ENCODE results near the gene SOBP.

The SOBP gene

DNA sequence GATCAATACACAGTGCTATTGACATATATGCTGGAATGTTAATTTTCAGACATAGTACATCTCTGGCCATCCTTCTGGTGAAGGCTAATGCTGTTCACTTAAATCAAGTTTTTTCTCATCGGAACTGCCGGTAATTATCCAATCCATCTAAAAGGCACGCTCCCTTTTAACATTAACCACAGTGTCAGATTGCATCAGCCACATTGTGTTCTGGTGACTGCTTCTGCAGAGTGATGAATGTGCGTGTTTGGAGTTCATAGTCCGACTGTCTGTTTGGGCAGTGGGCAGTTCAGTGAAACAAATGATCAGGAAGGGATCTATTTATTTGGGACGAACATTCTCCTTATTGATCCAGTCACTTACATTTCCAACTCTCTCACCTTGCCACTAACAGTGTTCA is 49.5 kb downstream of the SOBP start (continued):
- peak; percentile 89 for TF ChIP-seq PRDM6 (tag by site-specific recombination; IDR thresholded peaks at IDR 0.05)
- no peak for TF ChIP-seq ZFP3 (tag by site-specific recombination; IDR thresholded peaks at IDR 0.05; ENCODE audit: low read depth)
- TF ChIP-seq, protein P1, sequence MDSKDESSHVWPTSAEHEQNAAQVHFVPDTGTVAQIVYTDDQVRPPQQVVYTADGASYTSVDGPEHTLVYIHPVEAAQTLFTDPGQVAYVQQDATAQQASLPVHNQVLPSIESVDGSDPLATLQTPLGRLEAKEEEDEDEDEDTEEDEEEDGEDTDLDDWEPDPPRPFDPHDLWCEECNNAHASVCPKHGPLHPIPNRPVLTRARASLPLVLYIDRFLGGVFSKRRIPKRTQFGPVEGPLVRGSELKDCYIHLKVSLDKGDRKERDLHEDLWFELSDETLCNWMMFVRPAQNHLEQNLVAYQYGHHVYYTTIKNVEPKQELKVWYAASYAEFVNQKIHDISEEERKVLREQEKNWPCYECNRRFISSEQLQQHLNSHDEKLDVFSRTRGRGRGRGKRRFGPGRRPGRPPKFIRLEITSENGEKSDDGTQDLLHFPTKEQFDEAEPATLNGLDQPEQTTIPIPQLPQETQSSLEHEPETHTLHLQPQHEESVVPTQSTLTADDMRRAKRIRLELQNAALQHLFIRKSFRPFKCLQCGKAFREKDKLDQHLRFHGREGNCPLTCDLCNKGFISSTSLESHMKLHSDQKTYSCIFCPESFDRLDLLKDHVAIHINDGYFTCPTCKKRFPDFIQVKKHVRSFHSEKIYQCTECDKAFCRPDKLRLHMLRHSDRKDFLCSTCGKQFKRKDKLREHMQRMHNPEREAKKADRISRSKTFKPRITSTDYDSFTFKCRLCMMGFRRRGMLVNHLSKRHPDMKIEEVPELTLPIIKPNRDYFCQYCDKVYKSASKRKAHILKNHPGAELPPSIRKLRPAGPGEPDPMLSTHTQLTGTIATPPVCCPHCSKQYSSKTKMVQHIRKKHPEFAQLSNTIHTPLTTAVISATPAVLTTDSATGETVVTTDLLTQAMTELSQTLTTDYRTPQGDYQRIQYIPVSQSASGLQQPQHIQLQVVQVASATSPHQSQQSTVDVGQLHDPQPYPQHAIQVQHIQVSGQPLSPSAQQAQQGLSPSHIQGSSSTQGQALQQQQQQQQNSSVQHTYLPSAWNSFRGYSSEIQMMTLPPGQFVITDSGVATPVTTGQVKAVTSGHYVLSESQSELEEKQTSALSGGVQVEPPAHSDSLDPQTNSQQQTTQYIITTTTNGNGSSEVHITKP (tag by site-specific recombination; IDR thresholded peaks at IDR 0.05): no peak
- TF ChIP-seq MEIS1 (CRISPR knock-in tag; IDR thresholded peaks at IDR 0.05; ENCODE audit: borderline replicate concordance): no peak
- TF ChIP-seq YY1 (tag by site-specific recombination; IDR thresholded peaks at IDR 0.05): no peak
- TF ChIP-seq ZNF48 (tag by site-specific recombination; IDR thresholded peaks at IDR 0.05): no peak
- no peak for TF ChIP-seq ZNF169 (tag by site-specific recombination; IDR thresholded peaks at IDR 0.05)
- TF ChIP-seq ZNF174 (tag by site-specific recombination; IDR thresholded peaks at IDR 0.05): no peak
- TF ChIP-seq, protein P2, sequence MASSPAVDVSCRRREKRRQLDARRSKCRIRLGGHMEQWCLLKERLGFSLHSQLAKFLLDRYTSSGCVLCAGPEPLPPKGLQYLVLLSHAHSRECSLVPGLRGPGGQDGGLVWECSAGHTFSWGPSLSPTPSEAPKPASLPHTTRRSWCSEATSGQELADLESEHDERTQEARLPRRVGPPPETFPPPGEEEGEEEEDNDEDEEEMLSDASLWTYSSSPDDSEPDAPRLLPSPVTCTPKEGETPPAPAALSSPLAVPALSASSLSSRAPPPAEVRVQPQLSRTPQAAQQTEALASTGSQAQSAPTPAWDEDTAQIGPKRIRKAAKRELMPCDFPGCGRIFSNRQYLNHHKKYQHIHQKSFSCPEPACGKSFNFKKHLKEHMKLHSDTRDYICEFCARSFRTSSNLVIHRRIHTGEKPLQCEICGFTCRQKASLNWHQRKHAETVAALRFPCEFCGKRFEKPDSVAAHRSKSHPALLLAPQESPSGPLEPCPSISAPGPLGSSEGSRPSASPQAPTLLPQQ (tag by site-specific recombination; IDR thresholded peaks at IDR 0.05): peak; percentile 84
- TF ChIP-seq WT1 (tag by site-specific recombination; IDR thresholded peaks at IDR 0.05): peak; percentile 80
- no peak for TF ChIP-seq ZNF747 (tag by site-specific recombination; IDR thresholded peaks at IDR 0.05)
- TF ChIP-seq ZNF76 (tag by site-specific recombination; IDR thresholded peaks at IDR 0.05; ENCODE audit: borderline replicate concordance, low read depth): no peak
- TF ChIP-seq BCL11A (tag by site-specific recombination; IDR thresholded peaks at IDR 0.05; ENCODE audit: low read depth): no peak
- TF ChIP-seq, protein P3, sequence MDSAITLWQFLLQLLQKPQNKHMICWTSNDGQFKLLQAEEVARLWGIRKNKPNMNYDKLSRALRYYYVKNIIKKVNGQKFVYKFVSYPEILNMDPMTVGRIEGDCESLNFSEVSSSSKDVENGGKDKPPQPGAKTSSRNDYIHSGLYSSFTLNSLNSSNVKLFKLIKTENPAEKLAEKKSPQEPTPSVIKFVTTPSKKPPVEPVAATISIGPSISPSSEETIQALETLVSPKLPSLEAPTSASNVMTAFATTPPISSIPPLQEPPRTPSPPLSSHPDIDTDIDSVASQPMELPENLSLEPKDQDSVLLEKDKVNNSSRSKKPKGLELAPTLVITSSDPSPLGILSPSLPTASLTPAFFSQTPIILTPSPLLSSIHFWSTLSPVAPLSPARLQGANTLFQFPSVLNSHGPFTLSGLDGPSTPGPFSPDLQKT (IDR thresholded peaks at IDR 0.05; ENCODE audit: borderline replicate concordance, low read depth, low read length): no peak
- TF ChIP-seq ZNF274 (IDR thresholded peaks at IDR 0.05; ENCODE audit: low read length): no peak
- no peak for TF ChIP-seq ZNF274 (tag by site-specific recombination; IDR thresholded peaks at IDR 0.05; ENCODE audit: borderline replicate concordance)
- no peak for TF ChIP-seq BCL6B (tag by site-specific recombination; IDR thresholded peaks at IDR 0.05)
- TF ChIP-seq ZNF610 (tag by site-specific recombination; IDR thresholded peaks at IDR 0.05; ENCODE audit: borderline replicate concordance): peak; percentile 83
- peak; percentile 74; the same call in 1 of the 2 replicates for TF ChIP-seq ZNF843 (tag by site-specific recombination; IDR thresholded peaks at IDR 0.05)
- TF ChIP-seq ZNF501 (tag by site-specific recombination; IDR thresholded peaks at IDR 0.05): 0 out of 2 replicates have a peak, but pooled peaks have one; percentile 25
- TF ChIP-seq ZNF324 (tag by site-specific recombination; IDR thresholded peaks at IDR 0.05): no peak
- no peak for TF ChIP-seq ZNF768 (tag by site-specific recombination; IDR thresholded peaks at IDR 0.05)
- TF ChIP-seq ZNF133 (tag by site-specific recombination; IDR thresholded peaks at IDR 0.05): no peak
- TF ChIP-seq ZNF473 (tag by site-specific recombination; IDR thresholded peaks at IDR 0.05): no peak
- no peak for TF ChIP-seq ZNF175 (tag by site-specific recombination; IDR thresholded peaks at IDR 0.05)
- TF ChIP-seq PATZ1 (tag by site-specific recombination; IDR thresholded peaks at IDR 0.05): peak; percentile 48; the same call in 1 of the 2 replicates
- no peak for TF ChIP-seq ZNF433 (tag by site-specific recombination; IDR thresholded peaks at IDR 0.05; ENCODE audit: low read depth)
- no peak for TF ChIP-seq ZNF510 (tag by site-specific recombination; IDR thresholded peaks at IDR 0.05; ENCODE audit: insufficient replicate concordance)
- no peak for TF ChIP-seq ZNF548 (tag by site-specific recombination; IDR thresholded peaks at IDR 0.05)
- TF ChIP-seq ZSCAN23 (tag by site-specific recombination; IDR thresholded peaks at IDR 0.05): no peak

Measured in HEK293 (cell line).